CD14-positive monocyte (primary cell): ENCODE data around the gene TEDC1. TPM values are rescaled to one million over a fixed set of nuclear protein-coding genes. Genes with fewer than 3 reads are reported as not detected.

ENCODE experiments used
- DNase-seq, 3 donors: peaks; one replicate each; pipeline ENCODE4 v3.0.0-alpha.2; 2011 to 2022
- H2AFZ ChIP-seq: 2 replicates; pipeline ENCODE4 v1.6.0; 2012; ENCODE audit warnings: mild to moderate bottlenecking, low read depth, low read length, inconsistent platforms; ENCODE audit not compliant: insufficient read depth, poor library complexity, severe bottlenecking
- H3K27ac ChIP-seq, 2 donors: 1 replicate in 1 of 2; 2 replicates in 1 of 2; pipeline ENCODE4 v1.5.1; 2012 to 2013; ENCODE audit warnings: low read length in 2 of 2, control low read depth in 1 of 2, inconsistent platforms in 1 of 2, low read depth in 1 of 2, mild to moderate bottlenecking in 1 of 2
- H3K27me3 ChIP-seq, 2 donors: one replicate each; pipeline versions ENCODE4 v1.6.0 to v1.6.1; 2011 to 2013; ENCODE audit warnings: low read length in 2 of 2; ENCODE audit not compliant: control insufficient read depth in 2 of 2, insufficient read depth in 2 of 2
- H3K36me3 ChIP-seq, 2 donors: replicated peaks in 1 of 2; 1 replicate in 1 of 2; 2 replicates in 1 of 2; pipeline versions ENCODE4 v1.5.1 to v1.6.1; 2012 to 2013; ENCODE audit warnings: low read length in 2 of 2, control low read depth in 1 of 2, inconsistent platforms in 1 of 2, mild to moderate bottlenecking in 1 of 2; ENCODE audit not compliant: insufficient read depth in 2 of 2, control insufficient read depth in 1 of 2
- H3K4me1 ChIP-seq, 2 donors: 1 replicate in 1 of 2; 2 replicates in 1 of 2; pipeline versions ENCODE4 v1.5.1 to v1.6.1; 2012 to 2013; ENCODE audit warnings: low read length in 2 of 2, control low read depth in 1 of 2, inconsistent platforms in 1 of 2, mild to moderate bottlenecking in 1 of 2, moderate library complexity in 1 of 2; ENCODE audit not compliant: insufficient read depth in 2 of 2, control insufficient read depth in 1 of 2
- H3K4me2 ChIP-seq: replicated peaks from 2 replicates; pipeline ENCODE3; 2012; ENCODE audit warnings: low read length, moderate library complexity, mild to moderate bottlenecking; ENCODE audit not compliant: poor library complexity, severe bottlenecking; ENCODE audit errors: extremely low read depth
- H3K4me3 ChIP-seq, 3 experiments: fragments of 200-600 bp in 1 of 3; sonication (generic) in 1 of 3; replicated peaks in 1 of 3; 1 replicate in 2 of 3; 2 replicates in 1 of 3; pipeline ENCODE4 v1.5.1; 2011 to 2013; ENCODE audit warnings: low read length in 3 of 3, mild to moderate bottlenecking in 3 of 3, control low read depth in 2 of 3, low read depth in 2 of 3, inconsistent platforms in 1 of 3, moderate library complexity in 1 of 3
- H3K79me2 ChIP-seq: 2 replicates; pipeline ENCODE4 v1.6.0; 2012; ENCODE audit warnings: mild to moderate bottlenecking, control low read depth, inconsistent platforms, low read length, moderate library complexity; ENCODE audit not compliant: insufficient read depth
- H3K9ac ChIP-seq: 2 replicates; pipeline ENCODE4 v1.6.0; 2017; ENCODE audit warnings: low read length, mild to moderate bottlenecking; ENCODE audit not compliant: insufficient read depth, poor library complexity, severe bottlenecking
- H3K9me3 ChIP-seq, 2 donors: replicated peaks in 1 of 2; 1 replicate in 1 of 2; 2 replicates in 1 of 2; pipeline versions ENCODE4 v1.5.1 to v1.6.1; 2012 to 2013; ENCODE audit warnings: low read length in 2 of 2, control low read depth in 1 of 2; ENCODE audit not compliant: control insufficient read depth in 1 of 2, insufficient read depth in 1 of 2
- H4K20me1 ChIP-seq: 2 replicates; pipeline ENCODE4 v1.6.0; 2012; ENCODE audit warnings: mild to moderate bottlenecking, low read length, control low read depth, moderate library complexity; ENCODE audit not compliant: insufficient read depth
- H3K27ac Mint-ChIP-seq, 7 donors: one replicate each; pipeline ENCODE4 v1.8.0; 2020; ENCODE audit warnings: mild to moderate bottlenecking in 7 of 7, mixed read lengths in 7 of 7, moderate library complexity in 6 of 7, inconsistent platforms in 2 of 7
- H3K27me3 Mint-ChIP-seq, 3 donors: one replicate each; pipeline ENCODE4 v1.8.0; 2021 to 2022; ENCODE audit warnings: low read depth in 3 of 3, mild to moderate bottlenecking in 3 of 3, mixed read lengths in 3 of 3, moderate library complexity in 3 of 3, inconsistent platforms in 1 of 3
- H3K36me3 Mint-ChIP-seq, 2 donors: one replicate each; pipeline ENCODE4 v1.8.0; 2020; ENCODE audit warnings: mixed read lengths in 2 of 2, inconsistent platforms in 1 of 2, mild to moderate bottlenecking in 1 of 2
- H3K4me1 Mint-ChIP-seq: one replicate; pipeline ENCODE4 v1.8.0; 2020; ENCODE audit warnings: mild to moderate bottlenecking, mixed read lengths
- H3K4me3 Mint-ChIP-seq, 2 donors: one replicate each; pipeline ENCODE4 v1.8.0; 2020; ENCODE audit warnings: mild to moderate bottlenecking in 2 of 2, mixed read lengths in 2 of 2, moderate library complexity in 1 of 2
- H3K9me3 Mint-ChIP-seq, 7 donors: one replicate each; pipeline ENCODE4 v1.8.0; 2020 to 2022; ENCODE audit warnings: mixed read lengths in 7 of 7, mild to moderate bottlenecking in 6 of 7, moderate library complexity in 6 of 7, inconsistent platforms in 2 of 7
- CTCF ChIP-seq: fragments of 200-600 bp; IDR thresholded peaks from one replicate; pipeline ENCODE4 v1.8.0; 2022; ENCODE audit warnings: antibody characterized with exemption, mild to moderate bottlenecking
- WGBS: methylation state at CpG from one replicate; pipeline ENCODE4 v1.1.5; 2013; ENCODE audit warnings: missing lambda C conversion rate; ENCODE audit not compliant: insufficient coverage; 5-methylcytosine and 5-hydroxymethylcytosine counted together
- intact Hi-C, 2 donors: fragments of 100-400 bp; cut with micrococcal nuclease; formaldehyde crosslinking; loops; one replicate each; pipeline versions ENCODE4 v1.15.0 to v1.15.1; 2023
- polyA plus RNA-seq, 3 donors: library from polyadenylated mRNA; depleted of rRNA in 1 of 3; unstranded in 2 of 3; stranded (reverse) in 1 of 3; fragments of 300-500 nt in 2 of 3; fragments of >200 nt in 1 of 3; fragmentation: Illumina TruSeq in 2 of 3; gene quantifications; 1 replicate in 2 of 3; 2 replicates in 1 of 3; pipeline ENCODE4 v1.2.3, GENCODE V29; 2012 to 2021

TEDC1 gene
- polyA plus RNA-seq, 3 donors = 7.8 to 23.4 (median 9.0) TPM

GRCh38 chr14:105469456-105470349 is 21.3 kb upstream of the TEDC1 start:
- DNase-seq = no peak
- Histone ChIP-seq H3K27me3 (peaks cover 3 to 15% of the 10 kb centered on the region in 2 donors), H3K36me3 (peaks cover 36 to 40% of the 10 kb centered on the region in 2 donors), H3K4me3 (no peak overlapping the region), H2AFZ (no peak overlapping the region), H3K9ac (no peak overlapping the region), H3K4me2 (no peak overlapping the region), H4K20me1 (no peaks in the 10 kb centered on the region), H3K4me1 (peaks cover 10 to 13% of the 10 kb centered on the region in 2 donors), H3K27ac (no peak overlapping the region), H3K79me2 (no peaks in the 10 kb centered on the region), H3K9me3 (no peaks in the 10 kb centered on the region)
- intact Hi-C loops = loop anchor here in 1 of 2 donors (5.0 kb wide), 1 partner anchor 82 kb away; no protein-coding TSS in a partner anchor
- peak overlapping the region in 1 of 7 donors; percentile 41 for H3K27ac Mint-ChIP-seq
- no peaks in the 10 kb centered on the region for H3K9me3 Mint-ChIP-seq
- peaks cover 10 to 22% of the 10 kb centered on the region in 2 donors for H3K36me3 Mint-ChIP-seq
- TF ChIP-seq CTCF = no peak
- peaks cover 8 to 19% (median 13%) of the 10 kb centered on the region in 3 donors for H3K27me3 Mint-ChIP-seq
- peaks cover 7% of the 10 kb centered on the region for H3K4me1 Mint-ChIP-seq
- no peak overlapping the region for H3K4me3 Mint-ChIP-seq
- 74% methylated on average over 46 of the region's 54 CpGs for WGBS

- peak overlapping the region in 1 of 7 donors; percentile 41 for H3K27ac Mint-ChIP-seq
- no peak overlapping the region for H3K4me3 Mint-ChIP-seq
- no peak for DNase-seq
- Histone ChIP-seq H3K36me3 (peaks cover 27 to 31% of the 10 kb centered on the region in 2 donors), H2AFZ (no peak overlapping the region), H3K4me1 (peaks cover 17 to 21% of the 10 kb centered on the region in 2 donors), H3K27ac (no peak overlapping the region), H3K79me2 (no peaks in the 10 kb centered on the region), H3K4me2 (no peak overlapping the region), H4K20me1 (peaks cover 1% of the 10 kb centered on the region), H3K27me3 (peaks cover 11 to 21% of the 10 kb centered on the region in 2 donors), H3K9me3 (peaks cover 0 to 5% of the 10 kb centered on the region in 2 donors), H3K9ac (no peak overlapping the region), H3K4me3 (no peak overlapping the region)
- peaks cover 13 to 27% (median 18%) of the 10 kb centered on the region in 3 donors for H3K27me3 Mint-ChIP-seq
- TF ChIP-seq CTCF = no peak
- intact Hi-C loops = loop anchor here in 1 of 2 donors (5.0 kb wide), 1 partner anchor 83 kb away; no protein-coding TSS in a partner anchor
- peaks cover 11% of the 10 kb centered on the region for H3K4me1 Mint-ChIP-seq
- 85% methylated on average over 21 of the region's 34 CpGs for WGBS
- no peaks in the 10 kb centered on the region for H3K9me3 Mint-ChIP-seq
- peaks cover 8 to 17% of the 10 kb centered on the region in 2 donors for H3K36me3 Mint-ChIP-seq
Measured at GRCh38 chr14:105470350-105471296, 20.4 kb upstream of the TEDC1 start.
